Right renal cortex interstitium (tissue), 3 donors: ENCODE data around the gene TIGIT. TPM values are rescaled to one million over a fixed set of nuclear protein-coding genes. Genes with fewer than 3 reads are reported as not detected.

Source experiments
- DNase-seq, 3 donors: peaks; one replicate each; pipeline ENCODE4 v3.0.0-alpha.2; 2013; ENCODE audit warnings: low read depth in 3 of 3, low spot score in 2 of 3
- polyA plus RNA-seq, 3 donors: library from polyadenylated mRNA; unstranded; fragments of 120-200 nt; gene quantifications; one replicate each; pipeline ENCODE4 v1.2.1, GENCODE V29; 2013; ENCODE audit not compliant: insufficient read length in 3 of 3

Gene TIGIT
- polyA plus RNA-seq, 3 donors, result 0.06 to 0.07 TPM; not detected in 1

DNA sequence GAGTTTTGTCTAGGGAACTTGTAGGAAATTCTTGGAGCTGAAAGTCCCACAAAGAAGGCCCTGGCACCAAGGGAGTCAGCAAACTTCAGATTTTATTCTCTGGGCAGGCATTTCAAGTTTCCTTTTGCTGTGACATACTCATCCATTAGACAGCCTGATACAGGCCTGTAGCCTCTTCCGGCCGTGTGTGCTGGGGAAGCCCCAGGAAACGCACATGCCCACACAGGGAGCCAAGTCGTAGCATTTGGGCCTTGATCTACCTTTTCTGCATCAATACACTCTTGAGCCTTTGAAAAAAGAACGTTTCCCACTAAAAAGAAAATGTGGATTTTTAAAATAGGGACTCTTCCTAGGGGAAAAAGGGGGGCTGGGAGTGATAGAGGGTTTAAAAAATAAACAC lies 15.0 kb downstream of the TIGIT start:
- DNase-seq, result no peak

GRCh38 chr3:114310695-114311094 lies 16.9 kb downstream of the TIGIT start:
- DNase-seq, result no peak

GRCh38 chr3:114313426-114313825 lies 19.6 kb downstream of the TIGIT start:
- no peak for DNase-seq

DNA sequence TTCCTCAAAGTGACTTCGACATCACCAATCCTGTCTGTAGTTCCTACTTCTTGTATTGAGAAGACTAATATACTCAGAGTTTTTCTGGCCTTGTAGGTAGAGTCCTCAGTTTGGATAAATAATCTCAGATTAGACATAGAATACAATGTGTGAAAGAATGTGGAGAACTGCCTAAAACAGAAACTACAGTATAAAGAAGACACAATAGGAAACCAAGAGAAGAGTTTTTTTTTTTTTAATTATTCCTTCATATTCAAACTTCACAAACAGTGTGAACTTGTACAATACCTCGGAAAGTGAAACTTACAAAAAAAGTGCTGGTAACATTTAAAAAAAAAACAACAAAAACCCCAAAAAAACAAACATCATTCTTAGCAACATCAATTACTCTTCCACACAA lies 20.5 kb downstream of the TIGIT start:
- DNase-seq, result no peak

- DNase-seq, result no peak
These were observed 24.5 kb downstream of the TIGIT start for GRCh38 chr3:114318295-114318694.

DNA sequence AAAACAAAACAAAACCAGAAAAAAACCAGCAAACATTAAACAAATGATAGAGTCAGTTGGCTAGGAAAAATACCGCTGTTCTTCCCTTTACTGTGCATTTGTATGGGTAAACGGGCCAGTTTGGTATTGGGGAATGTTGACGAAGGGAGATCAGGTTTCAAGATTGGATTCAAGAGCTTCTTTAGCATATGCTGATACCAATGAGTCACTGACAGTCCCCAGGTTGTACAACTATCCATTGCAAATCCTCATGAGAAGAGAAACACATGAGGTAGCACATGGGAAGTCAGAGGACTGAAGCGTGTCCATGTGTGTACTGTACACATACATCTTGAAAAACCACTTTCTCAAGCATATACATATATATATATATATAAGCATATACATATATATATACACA lies 25.6 kb downstream of the TIGIT start:
- no peak for DNase-seq

DNA sequence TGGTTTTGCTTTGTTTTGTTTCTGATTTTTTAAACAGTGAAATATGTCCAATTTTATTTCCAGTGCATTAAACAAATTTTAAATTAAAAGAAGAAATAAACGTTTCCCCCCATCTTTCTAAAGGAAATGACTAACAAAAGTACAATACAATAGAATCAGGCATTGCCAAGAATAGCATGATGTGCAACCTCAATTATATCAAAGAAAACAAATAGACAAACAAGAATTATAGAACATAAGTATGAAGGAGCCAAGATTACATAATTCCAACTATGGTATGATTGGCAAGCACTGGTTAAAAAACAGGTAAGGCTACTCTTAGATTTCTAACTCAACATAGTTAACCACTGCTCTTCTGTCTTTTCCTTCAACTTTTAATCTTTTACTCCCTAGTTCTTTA lies 26.4 kb downstream of the TIGIT start:
- DNase-seq, result no peak

DNA sequence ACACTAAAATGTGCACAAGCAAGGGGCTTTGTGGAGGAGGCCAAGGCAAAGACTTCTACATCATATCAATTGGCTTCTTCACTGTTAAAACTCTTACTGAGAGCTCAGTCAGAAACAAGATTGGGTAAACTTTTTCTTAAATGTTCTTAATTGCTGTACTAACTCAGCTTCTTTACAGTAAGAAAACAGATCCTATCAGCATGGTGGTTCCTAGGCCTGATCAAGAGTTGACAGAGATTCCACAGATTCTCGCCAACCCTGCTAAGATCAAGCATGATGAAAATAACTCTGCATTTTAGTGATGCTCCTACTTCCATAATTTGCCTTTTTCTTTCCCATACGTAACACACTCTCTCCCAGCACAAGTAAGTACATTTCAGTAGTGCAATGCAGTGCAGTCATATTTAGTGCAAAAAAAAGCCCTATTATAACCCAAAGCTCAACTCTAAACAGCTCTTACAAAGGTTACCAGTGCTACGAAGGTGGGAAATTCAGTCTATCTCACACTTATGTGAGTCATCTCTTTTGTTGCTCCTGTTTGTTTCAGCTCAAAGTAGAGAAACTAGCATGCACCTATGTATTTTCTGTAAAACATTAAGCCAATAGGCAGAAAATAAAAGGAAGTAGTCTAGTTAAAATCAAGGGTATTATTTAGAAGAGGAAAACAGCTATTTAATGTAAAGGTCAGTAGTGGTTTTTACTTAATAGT lies 29.9 kb downstream of the TIGIT start:
- no peak for DNase-seq

DNA sequence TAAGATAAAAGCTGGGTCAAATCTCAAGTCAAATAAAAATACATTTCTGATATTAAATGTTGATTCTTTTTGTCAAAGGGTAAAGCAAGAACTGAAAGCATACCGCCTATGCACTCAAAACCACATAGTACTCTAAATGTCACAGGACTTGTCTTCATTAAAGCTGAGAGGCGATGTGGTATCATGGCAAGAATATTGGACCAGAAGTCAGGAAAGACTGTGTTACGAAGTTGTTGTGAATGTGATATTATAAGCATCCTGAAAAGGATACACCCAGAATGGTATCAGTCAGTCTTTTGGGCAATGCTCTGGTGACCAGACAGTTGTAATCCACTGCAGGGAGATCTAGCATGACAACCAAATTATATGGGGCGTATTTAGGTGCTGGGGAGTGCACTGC lies 33.8 kb downstream of the TIGIT start:
- DNase-seq, result no peak

- no peak for DNase-seq
These were observed 34.5 kb downstream of the TIGIT start for GRCh38 chr3:114328345-114328744.

DNA sequence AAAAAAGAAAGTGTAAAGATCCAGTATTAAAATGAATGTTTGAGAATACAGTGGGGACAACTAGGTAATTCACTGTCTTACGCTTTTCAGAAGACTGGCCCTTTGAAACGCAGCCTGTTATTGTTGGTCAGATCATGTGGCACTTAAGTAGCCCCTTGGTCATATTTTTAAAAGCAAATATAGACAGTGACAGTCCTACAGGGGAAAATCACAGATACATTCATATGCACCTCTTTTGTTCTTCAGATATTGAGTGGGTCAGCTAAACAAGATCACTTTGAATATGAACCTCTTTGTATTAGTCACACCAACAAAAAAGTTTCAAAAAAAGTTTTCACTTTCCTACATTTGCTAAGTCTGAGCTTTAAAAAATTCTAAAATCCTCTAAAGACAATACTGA lies 36.0 kb downstream of the TIGIT start:
- DNase-seq, result no peak

DNA sequence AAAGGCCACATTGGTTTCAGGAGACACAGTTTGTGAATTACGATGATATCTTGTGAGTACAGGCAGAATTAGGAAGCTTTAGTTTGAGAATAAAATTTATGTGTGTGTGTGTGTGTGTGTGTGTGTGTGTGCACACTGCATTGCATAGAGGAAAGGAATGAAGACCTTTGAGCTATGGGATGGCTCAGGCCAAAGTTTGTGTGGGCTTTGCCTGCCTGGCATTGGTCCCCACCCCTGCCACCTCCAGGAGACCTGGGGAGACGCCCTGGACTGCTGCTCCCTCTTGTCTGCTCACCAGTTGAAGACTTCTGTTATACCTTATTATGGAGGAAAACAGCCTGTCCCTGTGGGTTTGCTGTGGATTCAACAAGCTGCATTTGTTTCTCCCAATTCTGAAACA lies 37.2 kb downstream of the TIGIT start:
- DNase-seq, result no peak

- DNase-seq, result no peak
These were observed 37.9 kb downstream of the TIGIT start for GRCh38 chr3:114331710-114332109.

GRCh38 chr3:114332342-114333179 lies 38.7 kb downstream of the TIGIT start:
- no peak for DNase-seq

GRCh38 chr3:114333180-114333922 lies 39.5 kb downstream of the TIGIT start:
- no peak for DNase-seq

GRCh38 chr3:114333923-114334240 lies 40.1 kb downstream of the TIGIT start:
- no peak for DNase-seq

DNA sequence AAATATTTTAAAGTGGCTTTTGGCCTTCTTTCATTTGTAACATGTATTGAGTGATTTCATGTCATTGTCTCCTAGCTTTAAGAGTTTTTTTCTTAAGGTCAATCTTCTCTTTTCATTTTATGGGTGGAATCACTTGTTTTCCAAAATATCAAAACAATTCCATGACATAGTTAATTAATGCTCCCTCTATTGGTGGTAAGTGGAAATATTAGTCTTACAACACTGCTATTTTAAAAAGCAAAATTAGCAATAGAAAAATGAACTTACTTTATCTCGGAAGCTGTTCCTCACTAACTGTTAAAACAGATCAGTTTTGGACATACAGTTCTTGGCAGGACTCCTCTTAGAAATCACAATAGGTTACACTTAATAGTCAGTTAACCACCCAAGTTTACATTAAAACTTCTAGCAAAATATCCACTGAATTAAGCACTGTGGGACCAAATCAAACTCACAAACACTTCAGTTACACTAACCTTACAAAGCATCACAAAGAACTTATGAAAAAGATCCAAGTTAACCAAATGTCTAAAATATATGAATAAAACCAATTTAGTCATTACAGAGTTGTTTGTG lies 42.4 kb downstream of the TIGIT start:
- DNase-seq, result no peak

- no peak for DNase-seq
These were observed 43.0 kb downstream of the TIGIT start for GRCh38 chr3:114336857-114337256.

DNA sequence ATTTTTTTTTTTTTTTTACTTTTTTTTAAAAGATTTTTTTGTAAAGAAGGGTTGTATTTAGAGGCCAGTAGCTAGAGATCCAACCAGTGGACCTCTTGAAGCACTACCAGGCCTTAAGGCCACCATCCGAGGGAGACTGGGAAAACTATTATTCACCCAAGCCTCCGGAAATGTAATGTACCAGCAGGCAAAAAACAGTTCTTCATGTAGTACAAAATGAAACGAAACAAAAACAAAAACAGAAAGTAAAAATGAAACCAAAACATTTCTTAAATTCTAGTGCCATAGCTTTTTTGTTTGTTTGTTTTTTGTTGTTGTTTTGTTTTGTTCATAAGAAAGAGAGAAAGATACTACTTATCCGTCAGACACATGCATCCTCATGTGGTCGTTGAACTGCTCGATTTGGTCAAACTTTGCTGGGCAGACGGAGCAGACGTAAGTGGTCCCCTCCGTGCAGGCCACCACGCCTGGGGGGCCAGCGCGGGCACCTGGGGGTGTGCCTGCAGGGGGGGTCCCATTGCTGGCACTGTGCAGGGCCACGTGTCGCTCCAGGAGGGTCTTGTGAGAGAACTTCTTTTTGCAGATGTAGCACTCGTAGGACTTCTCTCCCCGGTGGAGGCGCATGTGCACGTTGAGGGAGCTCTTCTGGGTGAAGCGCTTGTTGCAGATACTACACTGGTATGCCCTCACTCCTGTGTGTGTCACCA lies 45.0 kb downstream of the TIGIT start:
- DNase-seq, result no peak

GRCh38 chr3:114344492-114344891 lies 50.7 kb downstream of the TIGIT start:
- DNase-seq, result no peak

- DNase-seq, result no peak
These were observed 56.4 kb downstream of the TIGIT start for GRCh38 chr3:114350271-114350670.
